ENCODE results near the gene RNPEPL1.

Gene RNPEPL1

GRCh38 chr2:240591784-240592183, 23.5 kb downstream of the RNPEPL1 start:
- DNase-seq (ENCODE audit: low spot score), result no peak

- DNase-seq (ENCODE audit: low spot score), result no peak
Measured at GRCh38 chr2:240593026-240593702, 24.9 kb downstream of the RNPEPL1 start.

GRCh38 chr2:240593703-240594451, 25.6 kb downstream of the RNPEPL1 start:
- DNase-seq (ENCODE audit: low spot score), result no peak

DNA sequence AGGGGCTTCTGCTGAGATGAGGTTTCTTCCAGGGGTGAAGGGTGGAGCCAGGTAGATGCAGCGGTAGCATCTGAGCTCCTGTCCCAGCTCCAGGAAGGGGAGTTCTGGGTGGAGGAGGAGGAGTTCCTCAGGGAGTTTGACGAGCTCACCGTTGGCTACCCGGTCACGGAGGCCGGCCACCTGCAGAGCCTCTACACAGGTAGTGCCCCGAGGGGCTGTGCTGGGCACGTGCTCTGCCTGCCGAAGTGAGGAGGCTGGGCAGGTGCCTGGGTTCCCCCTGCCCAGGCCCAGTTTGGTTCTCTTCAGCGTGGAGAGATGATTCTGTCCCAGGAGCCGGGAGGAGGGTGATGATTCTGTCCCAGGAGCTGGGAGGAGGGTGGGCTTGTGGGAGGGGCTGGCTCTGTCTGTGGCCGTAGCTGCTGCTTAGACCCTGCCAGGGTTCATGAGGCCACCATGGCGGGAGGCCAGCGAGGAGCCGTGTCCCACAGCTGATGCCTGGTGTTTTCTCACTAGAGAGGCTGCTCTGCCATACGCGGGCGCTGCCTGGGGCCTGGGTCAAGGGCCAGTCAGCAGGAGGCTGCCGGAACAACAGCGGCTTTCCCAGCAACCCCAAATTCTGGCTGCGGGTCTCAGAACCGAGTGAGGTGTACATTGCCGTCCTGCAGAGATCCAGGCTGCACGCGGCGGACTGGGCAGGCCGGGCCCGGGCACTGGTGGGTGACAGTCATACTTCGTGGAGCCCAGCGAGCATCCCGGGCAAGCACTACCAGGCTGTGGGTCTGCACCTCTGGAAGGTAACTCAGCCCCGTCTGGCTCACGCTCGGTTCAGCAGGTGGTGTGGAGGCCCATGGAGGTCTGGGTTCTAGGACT, 26.5 kb downstream of the RNPEPL1 start:
- no peak for DNase-seq (ENCODE audit: low spot score)

GRCh38 chr2:240595381-240596079, 27.2 kb downstream of the RNPEPL1 start:
- DNase-seq (ENCODE audit: low spot score), result no peak

GRCh38 chr2:240596080-240596460, 27.8 kb downstream of the RNPEPL1 start:
- no peak for DNase-seq (ENCODE audit: low spot score)

GRCh38 chr2:240596491-240596931, 28.2 kb downstream of the RNPEPL1 start:
- DNase-seq (ENCODE audit: low spot score), result no peak

DNA sequence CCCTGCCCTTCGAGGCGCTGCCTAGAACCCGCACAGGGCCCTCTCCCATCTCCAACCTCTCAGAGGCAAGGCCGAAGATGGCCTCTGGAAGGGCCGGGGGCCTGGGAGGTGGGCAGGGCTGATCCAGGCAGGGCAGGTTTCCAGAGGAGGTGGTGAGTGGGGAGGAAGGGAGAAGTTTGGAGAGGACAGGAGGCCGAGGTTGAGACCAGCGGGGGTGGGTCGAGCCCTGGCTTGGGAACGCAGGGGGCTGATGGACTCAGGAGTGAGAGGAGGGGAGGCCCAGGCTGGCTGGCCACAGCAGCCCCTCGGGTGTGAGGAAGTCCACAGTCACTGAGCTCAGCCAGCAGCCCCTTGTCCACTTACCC, 28.8 kb downstream of the RNPEPL1 start:
- DNase-seq (ENCODE audit: low spot score), result no peak

GRCh38 chr2:240597419-240598181, 29.3 kb downstream of the RNPEPL1 start:
- DNase-seq (ENCODE audit: low spot score), result no peak

DNA sequence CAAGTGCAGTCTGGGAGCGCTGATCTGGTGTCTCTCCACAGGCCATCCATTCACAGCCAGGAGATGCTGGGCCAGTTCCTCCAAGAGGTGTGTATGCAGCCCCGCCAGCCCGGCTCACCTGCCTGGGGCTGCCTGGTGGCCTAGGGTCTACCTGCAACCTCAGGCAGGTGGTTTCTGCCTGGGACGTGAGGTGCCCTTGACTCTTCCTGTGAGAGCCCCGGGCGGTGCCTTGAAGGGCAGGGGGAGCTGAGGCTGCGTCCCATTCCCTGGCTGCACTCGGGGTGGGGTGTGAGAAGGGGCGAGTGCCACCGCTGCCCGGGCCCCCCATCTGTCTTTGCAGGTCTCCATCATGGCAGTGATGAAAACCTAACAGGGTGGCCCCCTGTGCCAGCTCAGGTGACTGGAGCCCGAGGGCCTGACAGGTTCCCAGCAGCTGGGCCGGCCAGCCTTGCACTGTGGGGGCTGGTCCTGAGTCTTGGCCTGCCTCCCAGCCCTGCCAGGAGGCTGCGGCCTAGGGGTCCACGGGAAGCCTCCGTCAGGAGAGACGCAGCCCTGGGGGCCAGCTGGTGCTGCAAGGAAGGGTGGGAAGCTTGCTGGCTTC, 30.1 kb downstream of the RNPEPL1 start:
- no peak for DNase-seq (ENCODE audit: low spot score)

DNA sequence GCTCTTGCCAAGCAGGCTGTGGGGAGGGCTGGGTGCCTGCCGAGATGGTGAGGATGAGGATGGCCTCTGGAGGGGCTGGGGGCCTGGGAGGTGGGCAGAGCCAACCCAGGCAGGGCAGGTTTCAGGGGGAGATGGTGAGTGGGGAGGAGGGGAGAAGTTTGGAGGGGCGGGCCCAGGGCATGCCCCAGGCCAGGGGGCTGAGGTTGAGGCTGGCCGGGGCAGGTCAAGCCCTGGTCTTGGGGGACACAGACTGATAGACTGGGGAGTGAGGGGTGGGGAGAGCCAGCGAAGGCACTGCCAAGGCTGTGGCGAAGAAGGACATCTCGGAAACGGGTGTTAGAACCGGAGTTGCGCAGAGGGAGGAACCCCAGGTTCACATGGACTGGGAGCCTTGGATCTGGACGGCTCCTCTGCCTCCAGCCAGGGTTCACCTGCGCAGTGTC, 30.9 kb downstream of the RNPEPL1 start:
- DNase-seq (ENCODE audit: low spot score), result no peak

DNA sequence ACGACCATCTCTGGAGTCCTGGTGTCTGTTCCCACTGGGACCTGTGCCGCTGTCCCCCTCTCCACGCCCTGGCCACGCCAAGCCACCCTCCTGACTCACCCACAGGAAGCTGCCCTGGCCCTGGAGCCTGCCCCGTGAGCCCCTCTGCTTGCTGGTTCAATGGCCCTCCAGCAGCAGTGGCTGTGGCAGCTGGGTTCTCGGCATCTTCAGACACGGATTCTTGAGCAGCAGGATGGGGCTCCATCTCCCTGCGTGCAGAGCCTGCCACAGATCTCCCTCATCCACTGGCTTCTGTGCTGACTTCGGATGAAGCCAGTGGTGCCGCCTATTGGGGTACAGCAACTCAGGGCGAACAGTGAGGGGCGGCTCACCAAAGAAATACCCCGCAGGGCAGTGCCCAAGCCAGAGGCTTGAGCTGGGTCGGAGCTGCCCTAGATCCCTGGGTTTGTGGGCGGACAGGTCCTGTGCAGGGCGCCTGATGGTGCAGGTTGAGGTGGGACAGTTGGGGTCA, 32.2 kb downstream of the RNPEPL1 start:
- DNase-seq (ENCODE audit: low spot score), result no peak

DNA sequence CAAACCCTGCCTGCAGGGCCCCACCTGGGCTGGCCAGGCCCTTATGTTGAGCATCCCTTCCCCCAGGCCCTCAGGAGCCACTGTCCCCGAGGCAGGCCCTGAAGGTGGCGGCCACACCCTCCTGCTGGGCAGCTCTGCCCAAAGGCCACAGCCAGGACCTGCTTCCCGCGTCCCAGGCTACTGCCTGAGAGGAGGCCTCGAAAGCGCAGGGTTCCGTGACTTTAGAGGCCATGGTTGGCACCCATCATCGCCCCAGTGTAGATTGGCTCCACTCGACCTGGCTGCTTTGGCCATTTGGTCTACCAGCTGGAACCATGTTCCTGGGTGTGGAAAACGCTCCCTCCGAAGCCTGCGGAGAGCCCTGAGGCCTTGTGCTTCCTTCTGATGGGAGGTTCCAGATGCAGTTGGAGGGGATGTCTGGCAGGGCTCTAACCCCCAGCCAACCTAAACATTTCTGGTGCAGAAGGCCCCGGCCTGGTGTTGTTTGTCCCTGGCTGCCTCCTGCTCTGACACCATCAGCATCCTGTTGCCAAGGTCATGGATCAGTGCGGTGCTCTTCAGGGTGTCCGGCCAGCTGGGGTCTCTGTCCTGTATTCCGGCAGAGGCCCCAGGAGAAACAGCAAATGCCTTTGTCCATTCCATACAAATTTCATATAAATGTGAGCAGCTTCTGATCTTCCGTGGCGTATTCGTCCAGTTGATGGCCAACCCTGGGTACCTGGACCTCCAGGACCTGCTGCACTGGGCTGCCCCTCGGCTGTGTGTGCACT, 33.0 kb downstream of the RNPEPL1 start:
- no peak for DNase-seq (ENCODE audit: low spot score)

GRCh38 chr2:240601831-240602160, 33.5 kb downstream of the RNPEPL1 start:
- DNase-seq (ENCODE audit: low spot score), result no peak

DNA sequence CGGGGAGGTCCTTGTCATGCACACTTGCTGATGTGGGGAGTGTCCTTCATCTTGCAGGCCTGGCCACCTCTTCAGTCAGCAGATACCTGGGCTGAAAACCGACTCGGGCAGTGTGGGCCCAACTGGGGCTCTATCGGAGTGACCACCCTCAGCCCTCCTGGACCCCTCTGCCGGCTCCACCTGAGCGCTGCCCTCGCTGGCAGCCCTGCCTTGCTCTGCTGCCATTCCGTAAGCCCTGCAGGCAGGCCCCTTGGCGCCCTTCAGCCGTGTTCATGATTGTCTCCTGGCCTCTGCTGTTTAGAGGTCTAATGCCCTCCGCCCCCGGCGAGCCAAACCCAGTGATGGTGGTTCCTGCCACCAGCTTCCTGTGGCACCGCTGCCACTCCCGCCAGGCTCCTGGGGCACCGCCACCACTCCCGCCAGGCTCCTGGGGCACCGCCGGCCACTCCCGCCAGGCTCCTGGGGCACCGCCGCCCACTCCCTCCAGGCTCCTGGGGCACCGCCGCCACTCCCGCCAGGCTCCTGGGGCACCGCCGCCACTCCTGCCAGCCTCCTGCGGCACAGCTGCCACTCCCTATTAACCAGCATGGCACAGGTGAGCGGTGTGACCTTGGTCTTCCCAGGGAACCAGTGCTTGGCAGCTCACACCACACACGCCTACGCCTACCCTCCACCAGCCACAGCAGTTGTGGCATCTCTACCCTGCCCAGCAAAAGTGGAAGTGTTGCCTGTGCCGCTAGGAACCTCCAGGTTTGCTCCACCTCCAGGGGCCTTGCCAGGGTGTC, 34.2 kb downstream of the RNPEPL1 start:
- no peak for DNase-seq (ENCODE audit: low spot score)

DNA sequence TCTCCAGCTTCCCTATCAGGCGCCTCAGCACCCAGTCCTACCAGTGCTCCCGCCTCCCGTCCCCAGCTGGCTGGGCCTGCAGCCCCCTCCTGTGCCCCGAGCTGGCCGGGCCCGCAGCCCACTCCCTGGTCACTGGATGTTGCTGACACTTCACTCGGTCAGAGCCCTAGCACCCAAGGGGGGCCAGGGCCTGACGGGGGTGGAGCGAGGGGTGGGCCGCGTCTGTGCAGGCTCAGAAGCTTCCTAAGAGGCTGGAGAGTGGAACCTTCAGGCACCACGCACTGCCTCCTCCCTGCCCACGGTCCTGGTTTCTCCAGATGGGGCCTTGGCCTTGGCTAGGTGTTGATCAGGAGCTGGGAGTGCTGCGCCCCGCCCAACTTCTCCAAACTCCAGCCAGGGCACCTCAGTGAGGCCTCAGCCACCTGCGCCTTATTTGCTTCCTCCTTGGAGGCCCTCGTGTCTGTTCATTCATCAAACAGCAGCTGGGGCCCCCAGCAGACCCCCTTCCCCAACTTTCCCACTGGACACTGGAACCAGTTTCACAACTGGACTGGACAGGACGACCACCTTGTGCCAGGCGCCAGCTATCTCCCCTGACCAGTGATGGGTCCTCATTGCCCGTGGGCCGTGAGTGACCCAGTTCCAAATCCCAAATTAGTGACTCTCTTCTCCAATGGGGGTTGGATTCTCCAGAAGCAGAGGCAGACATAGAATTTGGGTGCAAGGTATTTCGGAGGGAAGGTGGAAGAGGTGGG, 35.0 kb downstream of the RNPEPL1 start:
- no peak for DNase-seq (ENCODE audit: low spot score)

GRCh38 chr2:240603846-240604245, 35.6 kb downstream of the RNPEPL1 start:
- DNase-seq (ENCODE audit: low spot score), result no peak

- DNase-seq (ENCODE audit: low spot score), result no peak
Measured at GRCh38 chr2:240604291-240604938, 36.1 kb downstream of the RNPEPL1 start.
